ENCODE measurements around the gene HACD2.

Gene HACD2

GRCh38 chr3:123571973-123572365 lies 12.9 kb downstream of the HACD2 start:
- no peak for DNase-seq (ENCODE audit: low read depth, low spot score)
- POLR2A ChIA-PET = no interaction called here
- no peak overlapping the region for H3K4me3 ChIP-seq (ENCODE audit: low read depth, low read length)
- CTCF ChIA-PET = interaction anchor here (0.7 to 10.4 kb wide), 4 partner anchors 11 to 244 kb away, joined by 3 to 99 read pairs (median 5); no protein-coding TSS in a partner anchor
- TF ChIP-seq CTCF (IDR thresholded peaks at IDR 0.05; ENCODE audit: insufficient read depth, low read length, missing control alignments) = no peak

- H3K4me3 ChIP-seq (ENCODE audit: low read depth, low read length) = no peak overlapping the region
- POLR2A ChIA-PET = no interaction called here
- TF ChIP-seq CTCF (IDR thresholded peaks at IDR 0.05; ENCODE audit: insufficient read depth, low read length, missing control alignments) = no peak
- CTCF ChIA-PET = interaction anchor here (0.7 to 10.4 kb wide), 4 partner anchors 11 to 243 kb away, joined by 3 to 99 read pairs (median 5); no protein-coding TSS in a partner anchor
- DNase-seq (ENCODE audit: low read depth, low spot score) = no peak
Measured at GRCh38 chr3:123571264-123571972, 13.4 kb downstream of the HACD2 start.

GRCh38 chr3:123568875-123569274 lies 16.0 kb downstream of the HACD2 start:
- CTCF ChIA-PET = interaction anchor here (1.3 to 2.6 kb wide), 2 partner anchors 9 to 242 kb away, joined by 4 to 23 read pairs; no protein-coding TSS in a partner anchor
- H3K4me3 ChIP-seq (ENCODE audit: low read depth, low read length) = no peak overlapping the region
- DNase-seq (ENCODE audit: low read depth, low spot score) = no peak
- POLR2A ChIA-PET = no interaction called here
- TF ChIP-seq CTCF (IDR thresholded peaks at IDR 0.05; ENCODE audit: insufficient read depth, low read length, missing control alignments) = no peak

GRCh38 chr3:123568034-123568433 lies 16.8 kb downstream of the HACD2 start:
- no peak for DNase-seq (ENCODE audit: low read depth, low spot score)
- CTCF ChIA-PET = interaction anchor here (0.7 to 2.6 kb wide), 2 partner anchors 9 to 17 kb away, joined by 3 to 23 read pairs; partner anchors contain the start of gene HACD2
- POLR2A ChIA-PET = interaction anchor here (0.6 kb wide), 1 partner anchor 374 kb away, joined by 3 read pairs; no protein-coding TSS in a partner anchor
- H3K4me3 ChIP-seq (ENCODE audit: low read depth, low read length) = no peak overlapping the region
- TF ChIP-seq CTCF (IDR thresholded peaks at IDR 0.05; ENCODE audit: insufficient read depth, low read length, missing control alignments) = no peak

GRCh38 chr3:123564056-123564455 lies 20.8 kb downstream of the HACD2 start:
- TF ChIP-seq CTCF (IDR thresholded peaks at IDR 0.05; ENCODE audit: insufficient read depth, low read length, missing control alignments) = no peak
- no peak for DNase-seq (ENCODE audit: low read depth, low spot score)
- ChIA-PET POLR2A (no interaction called here), CTCF (interaction anchor here (8.7 kb wide), 1 partner anchor 15 kb away, joined by 141 read pairs; no protein-coding TSS in a partner anchor)
- no peak overlapping the region for H3K4me3 ChIP-seq (ENCODE audit: low read depth, low read length)

GRCh38 chr3:123562547-123562946 lies 22.3 kb downstream of the HACD2 start:
- ChIA-PET POLR2A (no interaction called here), CTCF (interaction anchor here (0.9 to 8.7 kb wide), 7 partner anchors 13 to 410 kb away, joined by 3 to 250 read pairs (median 48); no protein-coding TSS in a partner anchor)
- DNase-seq (ENCODE audit: low read depth, low spot score) = no peak
- no peak for TF ChIP-seq CTCF (IDR thresholded peaks at IDR 0.05; ENCODE audit: insufficient read depth, low read length, missing control alignments)
- H3K4me3 ChIP-seq (ENCODE audit: low read depth, low read length) = no peak overlapping the region
